ENCODE results near the gene SORCS2.

GRCh38 chr4:7596918-7597606 is 404.7 kb downstream of the SORCS2 start:
- TF ChIP-seq, protein P1, sequence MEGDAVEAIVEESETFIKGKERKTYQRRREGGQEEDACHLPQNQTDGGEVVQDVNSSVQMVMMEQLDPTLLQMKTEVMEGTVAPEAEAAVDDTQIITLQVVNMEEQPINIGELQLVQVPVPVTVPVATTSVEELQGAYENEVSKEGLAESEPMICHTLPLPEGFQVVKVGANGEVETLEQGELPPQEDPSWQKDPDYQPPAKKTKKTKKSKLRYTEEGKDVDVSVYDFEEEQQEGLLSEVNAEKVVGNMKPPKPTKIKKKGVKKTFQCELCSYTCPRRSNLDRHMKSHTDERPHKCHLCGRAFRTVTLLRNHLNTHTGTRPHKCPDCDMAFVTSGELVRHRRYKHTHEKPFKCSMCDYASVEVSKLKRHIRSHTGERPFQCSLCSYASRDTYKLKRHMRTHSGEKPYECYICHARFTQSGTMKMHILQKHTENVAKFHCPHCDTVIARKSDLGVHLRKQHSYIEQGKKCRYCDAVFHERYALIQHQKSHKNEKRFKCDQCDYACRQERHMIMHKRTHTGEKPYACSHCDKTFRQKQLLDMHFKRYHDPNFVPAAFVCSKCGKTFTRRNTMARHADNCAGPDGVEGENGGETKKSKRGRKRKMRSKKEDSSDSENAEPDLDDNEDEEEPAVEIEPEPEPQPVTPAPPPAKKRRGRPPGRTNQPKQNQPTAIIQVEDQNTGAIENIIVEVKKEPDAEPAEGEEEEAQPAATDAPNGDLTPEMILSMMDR (IDR thresholded peaks at IDR 0.05): no peak
- TF ChIP-seq EP300 (IDR thresholded peaks at IDR 0.05; ENCODE audit: borderline replicate concordance in 1 of 2, low read depth in 1 of 2, low read length in 1 of 2) (no peak), NFIC (IDR thresholded peaks at IDR 0.05; ENCODE audit: borderline replicate concordance) (no peak), POLR2AphosphoS5 (IDR thresholded peaks at IDR 0.05; ENCODE audit: low read depth, low read length) (no peak), SMC3 (IDR thresholded peaks at IDR 0.05; ENCODE audit: low read depth, low read length) (no peak), RAD21 (IDR thresholded peaks at IDR 0.05; ENCODE audit: low read length) (no peak), MAX (IDR thresholded peaks at IDR 0.05; ENCODE audit: low read depth) (no peak)

Measured in SK-N-SH (cell line).